ENCODE results near the gene OTOF.

GRCh38 chr2:26444236-26444635 is 33.7 kb downstream of the OTOF start:
- no peak for TF ChIP-seq CTCF (conservative IDR thresholded peaks at IDR 0.05; ENCODE audit: low read length)
- no peak for TF ChIP-seq EZH2phosphoT487 (IDR thresholded peaks at IDR 0.05; ENCODE audit: borderline replicate concordance)
